K562 (cell line): ENCODE data around the gene MPND. TPM values are rescaled to one million over a fixed set of nuclear protein-coding genes. Genes with fewer than 3 reads are reported as not detected.

Source experiments
- ATAC-seq: fragments of 200-7000 bp; cut with Tn5 transposase; 3 replicates; pipeline ENCODE4 v1.9.1; 2020; ENCODE audit warnings: moderate library complexity
- BruUV-seq: library from RNA; stranded (reverse); fragments of 400-500 nt; replicated peaks from 2 replicates; lab custom pipeline; 2021; lab: Mats Ljungman, UMichigan
- CTCF ChIA-PET: fragments of 300-600 bp; formaldehyde crosslinking; extraction: SDS; loops from one replicate; lab custom pipeline; 2021; ENCODE audit warnings: low intra/inter-chr PET ratio; lab: Yijun Ruan, JAX
- POLR2A ChIA-PET: fragments of 300-600, 350-650 bp; sonication (Branson Sonifier 250); formaldehyde crosslinking; extraction: SDS; loops from one replicate; lab custom pipeline; 2021; ENCODE audit warnings: antibody characterized with exemption, inconsistent platforms; lab: Yijun Ruan, JAX
- DNase-seq, 4 experiments: peaks; one replicate each; pipeline versions ENCODE4 v3.0.0 to v3.0.0-alpha.2; 2011 to 2018; ENCODE audit warnings: low spot score in 3 of 4, mixed read lengths in 3 of 4; ENCODE audit errors: extremely low read depth in 1 of 4
- FAIRE-seq: peaks from 2 replicates; lab custom pipeline; 2011; peaks lifted over from hg19 to GRCh38; lab: Jason Lieb, UNC
- H2AFZ ChIP-seq: 2 replicates; pipeline ENCODE4 v1.6.0; 2011; ENCODE audit warnings: low read depth, low read length, control low read depth, inconsistent platforms
- H3K27ac ChIP-seq: fragments of 200-600 bp; 3 replicates; pipeline ENCODE4 v1.8.0; 2011; ENCODE audit warnings: low read depth, mild to moderate bottlenecking, control low read depth, inconsistent platforms, low read length, moderate library complexity, mixed read lengths; ENCODE audit errors: extremely low read depth
- H3K27me3 ChIP-seq, 2 experiments: fragments of 300-600 bp in 1 of 2; 2 replicates in 1 of 2; 3 replicates in 1 of 2; pipeline versions ENCODE4 v1.6.0 to v1.8.0; 2011; ENCODE audit warnings: inconsistent platforms in 2 of 2, low read length in 2 of 2, mild to moderate bottlenecking in 1 of 2, mixed read lengths in 1 of 2, moderate library complexity in 1 of 2; ENCODE audit not compliant: control insufficient read depth in 2 of 2, insufficient read depth in 2 of 2
- H3K36me3 ChIP-seq: fragments of 300-600 bp; 3 replicates; pipeline ENCODE4 v1.8.0; 2011; ENCODE audit warnings: mild to moderate bottlenecking, low read length, inconsistent platforms; ENCODE audit not compliant: control insufficient read depth, insufficient read depth
- H3K4me1 ChIP-seq, 2 experiments: fragments of 200-600 bp in 1 of 2; replicated peaks in 1 of 2; 2 replicates in 1 of 2; 3 replicates in 1 of 2; pipeline versions ENCODE4 v1.5.1 to v1.8.0; 2011; ENCODE audit warnings: inconsistent platforms in 2 of 2, low read length in 2 of 2, mild to moderate bottlenecking in 1 of 2, mixed read lengths in 1 of 2, moderate library complexity in 1 of 2; ENCODE audit not compliant: control insufficient read depth in 2 of 2, insufficient read depth in 2 of 2
- H3K4me2 ChIP-seq: 2 replicates; pipeline ENCODE4 v1.6.1; 2011; ENCODE audit warnings: low read length, control low read depth, inconsistent platforms, mixed read lengths; ENCODE audit not compliant: insufficient read depth
- H3K4me3 ChIP-seq: fragments of 200-600 bp; sonication (generic), shearing (Covaris generic); 2 replicates; pipeline ENCODE4 v1.5.1; 2016; ENCODE audit warnings: control low read depth, inconsistent platforms
- H3K79me2 ChIP-seq: fragments of 200-600 bp; 3 replicates; pipeline ENCODE4 v1.8.0; 2011; ENCODE audit warnings: low read length, inconsistent platforms; ENCODE audit not compliant: control insufficient read depth, insufficient read depth
- H3K9ac ChIP-seq, 2 experiments: 2 replicates each; pipeline versions ENCODE4 v1.6.0 to v1.6.1; 2011; ENCODE audit warnings: low read depth in 2 of 2, low read length in 2 of 2, control low read depth in 1 of 2, inconsistent platforms in 1 of 2, mild to moderate bottlenecking in 1 of 2, mixed read lengths in 1 of 2; ENCODE audit not compliant: insufficient read depth in 1 of 2
- H3K9me1 ChIP-seq: one replicate; pipeline ENCODE4 v1.6.0; 2011; ENCODE audit warnings: inconsistent platforms, mild to moderate bottlenecking, low read length, moderate library complexity; ENCODE audit not compliant: control insufficient read depth, insufficient read depth
- H3K9me3 ChIP-seq: replicated peaks from 2 replicates; pipeline ENCODE4 v1.5.1; 2011; ENCODE audit warnings: low read depth, low read length, inconsistent platforms; ENCODE audit not compliant: control insufficient read depth, insufficient read depth
- H4K20me1 ChIP-seq: replicated peaks from 2 replicates; pipeline ENCODE4 v1.6.1; 2011; ENCODE audit warnings: low read length, inconsistent platforms, mixed read lengths; ENCODE audit not compliant: control insufficient read depth, insufficient read depth
- ADNP ChIP-seq: fragments of 200-800 bp; sonication (Bioruptor generic); IDR thresholded peaks from 2 replicates; pipeline ENCODE4 v1.6.1; 2016; ENCODE audit warnings: missing genetic modification characterization, missing compliant biosample characterization
- BCOR ChIP-seq: fragments of 450-650 bp; IDR thresholded peaks from 2 replicates; pipeline ENCODE4 v1.6.1; 2016
- CBX3 ChIP-seq, 2 experiments: IDR thresholded peaks; 1 replicate in 1 of 2; 2 replicates in 1 of 2; pipeline ENCODE4 v1.6.1; 2012; ENCODE audit warnings: inconsistent platforms in 2 of 2, low read length in 2 of 2, borderline replicate concordance in 1 of 2, control low read depth in 1 of 2
- CHD4 ChIP-seq: fragments of 200-600 bp; sonication (generic); IDR thresholded peaks from 3 replicates; pipeline ENCODE4 v1.6.1; 2012; ENCODE audit warnings: low read depth, mild to moderate bottlenecking, mixed read lengths, low read length, inconsistent platforms; ENCODE audit not compliant: insufficient read depth, insufficient replicate concordance, poor library complexity, severe bottlenecking
- ELK3 ChIP-seq: fragments of 450-650 bp; formaldehyde crosslinking; IDR thresholded peaks from 2 replicates; pipeline ENCODE4 v1.4.0; 2020; ENCODE audit warnings: mild to moderate bottlenecking
- ESRRA ChIP-seq: fragments of 450-650 bp; IDR thresholded peaks from 2 replicates; pipeline ENCODE4 v1.6.1; 2014; ENCODE audit warnings: low read depth, mild to moderate bottlenecking, moderate library complexity, borderline replicate concordance
- HDAC2 ChIP-seq: fragments of 450-650 bp; IDR thresholded peaks from 2 replicates; pipeline ENCODE4 v1.6.1; 2016; ENCODE audit warnings: mild to moderate bottlenecking
- KDM1A ChIP-seq, 2 experiments: fragments of 450-650 bp; IDR thresholded peaks; 2 replicates each; pipeline ENCODE4 v1.6.1; 2016; ENCODE audit warnings: mild to moderate bottlenecking in 2 of 2
- PHF20 ChIP-seq: fragments of 450-650 bp; IDR thresholded peaks from 2 replicates; pipeline ENCODE4 v1.6.1; 2018; ENCODE audit not compliant: partially characterized antibody
- RBM25 ChIP-seq: fragments of 200-400 bp; formaldehyde crosslinking; IDR thresholded peaks from 2 replicates; pipeline ENCODE4 v1.6.1; 2018; ENCODE audit warnings: low read length, low read depth, moderate library complexity; ENCODE audit not compliant: severe bottlenecking
- SMARCA5 ChIP-seq: fragments of 450-650 bp; IDR thresholded peaks from 2 replicates; pipeline ENCODE4 v1.6.1; 2016
- TCF7L2 ChIP-seq: fragments of 150-350 bp; IDR thresholded peaks from 2 replicates; pipeline ENCODE4 v1.6.1; 2016; ENCODE audit warnings: low read depth, mild to moderate bottlenecking, low read length, moderate library complexity
- ZFP36 ChIP-seq: fragments of 150-350 bp; IDR thresholded peaks from 2 replicates; pipeline ENCODE4 v1.6.1; 2018; ENCODE audit warnings: low read length, low read depth; ENCODE audit not compliant: partially characterized antibody
- ZNF121 ChIP-seq: sonication (generic); formaldehyde crosslinking; conservative IDR thresholded peaks from 2 replicates; pipeline ENCODE4 v1.8.0; 2022; ENCODE audit warnings: missing genetic modification reagents
- ZNF431 ChIP-seq: sonication (generic); formaldehyde crosslinking; IDR thresholded peaks from 2 replicates; pipeline ENCODE4 v1.8.0; 2022; ENCODE audit warnings: mild to moderate bottlenecking, missing genetic modification reagents
- WGBS: fragments of 100-300 bp; shearing (Covaris generic); methylation state at CpG from one replicate; pipeline ENCODE4 v1.1.6; 2016; ENCODE audit warnings: low coverage, mixed read lengths; ENCODE audit not compliant: insufficient coverage; ENCODE audit errors: missing lambda C conversion rate; 5-methylcytosine and 5-hydroxymethylcytosine counted together
- in situ Hi-C: fragments of 300-500 bp; cut with MboI; formaldehyde crosslinking; loops from 4 replicates; pipeline ENCODE4 v1.15.0; 2018; ENCODE audit warnings: inconsistent platforms, mixed read lengths
- intact Hi-C: fragments of 100-400 bp; cut with micrococcal nuclease; formaldehyde crosslinking; loops from 2 replicates; pipeline ENCODE4 v1.14.2; 2022
- polyA plus RNA-seq, 8 experiments: library from polyadenylated mRNA; depleted of rRNA in 4 of 8; stranded (reverse) in 5 of 8; unstranded in 3 of 8; fragments of >200 nt; fragmentation: Nextera tagmentation in 2 of 8; fragmentation: Illumina TruSeq in 1 of 8; extraction: Ambion mirVana in 2 of 8; extraction: Trizol in 1 of 8; gene quantifications; 2 replicates each; pipeline versions ENCODE4 v1.2.1 to v1.2.3, GENCODE V29; 2011 to 2014; ENCODE audit warnings: inconsistent platforms in 1 of 8, missing spikeins in 1 of 8
- total RNA-seq, 7 experiments: library from RNA; depleted of rRNA in 6 of 7; stranded (reverse); fragments of >200 nt in 6 of 7; fragmentation: Illumina TruSeq in 2 of 7; extraction: Trizol in 2 of 7; gene quantifications; 2 replicates each; pipeline versions ENCODE4 v1.2.1 to v1.2.3, GENCODE V29; 2011 to 2021; ENCODE audit warnings: low replicate concordance in 1 of 7

Gene MPND
- total and polyA plus RNA-seq, 9 of the 15 experiments (the other 6 are each of a cell fraction or from before 2014, with no cell fraction given): 0.25 to 14.0 (median 3.9) TPM

- Histone ChIP-seq H3K36me3 (no peaks in the 10 kb centered on the region), H3K27me3 (peaks cover 3 to 8% of the 10 kb centered on the region in 2 experiments; a peak in 2 of 5 replicates), H3K9me1 (no peaks in the 10 kb centered on the region), H3K27ac (no peak overlapping the region), H3K4me1 (peaks cover 3 to 23% of the 10 kb centered on the region in 2 experiments; a peak in 4 of 5 replicates), H2AFZ (no peak overlapping the region), H3K9me3 (no peaks in the 10 kb centered on the region), H4K20me1 (no peaks in the 10 kb centered on the region), H3K9ac (no peak overlapping the region), H3K4me3 (no peak overlapping the region), H3K79me2 (no peaks in the 10 kb centered on the region), H3K4me2 (no peak overlapping the region)
- in situ Hi-C loops (no loop called here), intact Hi-C loops (no loop called here)
- DNase-seq (no peak), ATAC-seq (no peak), FAIRE-seq (no peak)
- CTCF ChIA-PET: no interaction called here
- TF ChIP-seq RBM25 (peak; percentile 71), SMARCA5 (peak; percentile 93), HDAC2 (peak; percentile 53; the same call in 1 of the 2 replicates), CHD4 (peak; percentile 60), BCOR (peak; percentile 93), ZNF431 (no peak), ZFP36 (peak; percentile 87), PHF20 (peak; percentile 55), ZNF121 (CRISPR knock-in tag) (peak; percentile 93), ELK3 (CRISPR knock-in tag) (no peak), ADNP (tag) (peak; percentile 80), TCF7L2 (no peak), CBX3 (IDR thresholded peaks at IDR 0.05; ENCODE audit: borderline replicate concordance in 1 of 2, low read length in 2 of 2) (peak in 1 of 2 experiments; percentile 53; a peak in 1 of 3 replicates), KDM1A (IDR thresholded peaks at IDR 0.05) (peak; percentile 56 to 81; a peak in 2 of 4 replicates), ESRRA (peak; percentile 99)
- WGBS: 44% methylated on average over 7 of the region's 8 CpGs
- POLR2A ChIA-PET: interaction anchor here (0.6 to 0.9 kb wide), 2 partner anchors 10 to 58 kb away, joined by 3 to 4 read pairs; no protein-coding TSS in a partner anchor
- no TSS peak for BruUV-seq
Measured at GRCh38 chr19:4298810-4299550, 44.4 kb upstream of the MPND start.
